A673 (cell line): ENCODE data around the gene PSMB2.

Experiments used
- CTCF ChIP-seq: fragments of 300-800, 200-600 bp; sonication (generic); conservative IDR thresholded peaks from 2 replicates; pipeline ENCODE4 v1.5.1; 2017; ENCODE audit warnings: low read depth, mild to moderate bottlenecking, antibody characterized with exemption, low read length, moderate library complexity, mixed read lengths
- EZH2 ChIP-seq: fragments of 200-600 bp; sonication (generic); IDR thresholded peaks from 2 replicates; pipeline ENCODE4 v1.6.1; 2017; ENCODE audit warnings: borderline replicate concordance, low read depth, mild to moderate bottlenecking, mixed read lengths, antibody characterized with exemption, low read length; ENCODE audit not compliant: poor library complexity, severe bottlenecking

- TF ChIP-seq CTCF (no peak), EZH2 (no peak)
These were observed 50.8 kb downstream of the PSMB2 start for GRCh38 chr1:35590476-35591040.
